ENCODE data around the gene FAM171A1.

- TF ChIP-seq POLR2AphosphoS5 (IDR thresholded peaks at IDR 0.05; ENCODE audit: low read depth, low read length) (no peak), POLR2A (IDR thresholded peaks at IDR 0.05; ENCODE audit: low read depth, low read length) (no peak), TAF1 (IDR thresholded peaks at IDR 0.05; ENCODE audit: low read depth, low read length) (no peak), SPI1 (IDR thresholded peaks at IDR 0.05; ENCODE audit: low read depth, low read length) (no peak)
These were observed 169.3 kb downstream of the FAM171A1 start for GRCh38 chr10:15201589-15202300.

Data from GM12891 (cell line).